ENCODE data around the gene SPTBN4. TPM values are rescaled to one million over a fixed set of nuclear protein-coding genes. Genes with fewer than 3 reads are reported as not detected.

Gene SPTBN4
- total RNA-seq, 1 donor from 2014 or later = 3.4 TPM

DNA sequence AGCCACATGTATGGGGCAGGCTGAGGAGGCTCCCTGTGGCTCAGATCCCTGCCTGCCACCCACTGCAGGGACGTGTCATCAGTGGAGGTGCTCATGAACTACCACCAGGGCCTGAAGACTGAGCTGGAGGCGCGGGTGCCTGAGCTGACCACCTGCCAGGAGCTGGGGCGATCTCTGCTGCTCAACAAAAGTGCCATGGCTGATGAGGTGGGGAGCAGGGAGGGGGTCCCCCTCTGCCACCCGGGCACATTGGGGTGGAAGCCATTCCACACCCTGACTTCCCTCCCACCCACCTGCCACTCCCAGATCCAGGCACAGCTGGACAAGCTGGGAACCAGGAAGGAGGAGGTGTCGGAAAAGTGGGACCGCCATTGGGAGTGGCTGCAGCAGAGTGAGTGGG is 98.6 kb downstream of the SPTBN4 start:
- Mint-ChIP-seq H3K27me3 (ENCODE audit: low read depth) (peaks cover 89% of the 10 kb centered on the region), H3K4me3 (no peak overlapping the region), H3K4me1 (peaks cover 4% of the 10 kb centered on the region), H3K27ac (no peak overlapping the region), H3K9me3 (no peaks in the 10 kb centered on the region), H3K36me3 (no peaks in the 10 kb centered on the region)
- TF ChIP-seq, protein P1, sequence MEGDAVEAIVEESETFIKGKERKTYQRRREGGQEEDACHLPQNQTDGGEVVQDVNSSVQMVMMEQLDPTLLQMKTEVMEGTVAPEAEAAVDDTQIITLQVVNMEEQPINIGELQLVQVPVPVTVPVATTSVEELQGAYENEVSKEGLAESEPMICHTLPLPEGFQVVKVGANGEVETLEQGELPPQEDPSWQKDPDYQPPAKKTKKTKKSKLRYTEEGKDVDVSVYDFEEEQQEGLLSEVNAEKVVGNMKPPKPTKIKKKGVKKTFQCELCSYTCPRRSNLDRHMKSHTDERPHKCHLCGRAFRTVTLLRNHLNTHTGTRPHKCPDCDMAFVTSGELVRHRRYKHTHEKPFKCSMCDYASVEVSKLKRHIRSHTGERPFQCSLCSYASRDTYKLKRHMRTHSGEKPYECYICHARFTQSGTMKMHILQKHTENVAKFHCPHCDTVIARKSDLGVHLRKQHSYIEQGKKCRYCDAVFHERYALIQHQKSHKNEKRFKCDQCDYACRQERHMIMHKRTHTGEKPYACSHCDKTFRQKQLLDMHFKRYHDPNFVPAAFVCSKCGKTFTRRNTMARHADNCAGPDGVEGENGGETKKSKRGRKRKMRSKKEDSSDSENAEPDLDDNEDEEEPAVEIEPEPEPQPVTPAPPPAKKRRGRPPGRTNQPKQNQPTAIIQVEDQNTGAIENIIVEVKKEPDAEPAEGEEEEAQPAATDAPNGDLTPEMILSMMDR (IDR thresholded peaks at IDR 0.05; ENCODE audit: unreplicated experiment) = no peak
- DNase-seq (ENCODE audit: low spot score in 2 of 2, unreplicated experiment in 2 of 2) = no peak

DNA sequence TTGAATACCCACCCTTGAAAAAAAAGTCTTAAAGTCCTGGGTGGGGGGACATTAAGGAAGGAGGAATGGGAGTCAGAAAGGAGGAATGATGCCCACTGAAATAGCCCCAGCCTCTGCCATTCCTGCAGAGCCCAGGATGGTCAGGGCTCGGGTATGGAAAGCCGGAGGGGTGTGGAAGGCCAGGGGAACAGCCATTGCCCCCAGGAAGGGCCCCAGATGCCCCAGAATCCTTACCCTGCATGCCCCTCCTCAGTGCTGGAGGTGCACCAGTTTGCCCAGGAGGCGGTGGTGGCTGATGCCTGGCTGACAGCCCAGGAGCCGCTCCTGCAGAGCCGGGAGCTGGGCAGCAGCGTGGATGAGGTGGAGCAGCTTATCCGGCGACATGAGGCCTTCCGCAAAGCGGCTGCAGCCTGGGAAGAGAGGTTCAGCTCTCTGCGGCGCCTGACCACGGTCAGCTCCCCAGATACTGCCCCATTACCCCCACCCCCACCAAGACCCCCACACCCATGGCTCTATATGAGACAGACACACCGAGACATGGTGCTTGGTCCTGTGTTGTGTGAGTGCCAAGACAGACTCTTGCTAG is 99.2 kb downstream of the SPTBN4 start:
- H3K27me3 Mint-ChIP-seq (ENCODE audit: low read depth) = peaks cover 88% of the 10 kb centered on the region
- TF ChIP-seq, protein P1 (IDR thresholded peaks at IDR 0.05; ENCODE audit: unreplicated experiment) = no peak
- no peak for DNase-seq (ENCODE audit: low spot score in 2 of 2, unreplicated experiment in 2 of 2)
- H3K27ac Mint-ChIP-seq = no peak overlapping the region
- H3K36me3 Mint-ChIP-seq = no peaks in the 10 kb centered on the region
- H3K9me3 Mint-ChIP-seq = peaks cover 5% of the 10 kb centered on the region
- H3K4me1 Mint-ChIP-seq = peaks cover 6% of the 10 kb centered on the region
- no peak overlapping the region for H3K4me3 Mint-ChIP-seq

GRCh38 chr19:40567040-40567749 is 100.4 kb downstream of the SPTBN4 start:
- Mint-ChIP-seq H3K27ac (no peak overlapping the region), H3K27me3 (ENCODE audit: low read depth) (peaks cover 80% of the 10 kb centered on the region), H3K4me3 (peak overlapping the region; percentile 33), H3K9me3 (peaks cover 5% of the 10 kb centered on the region), H3K36me3 (no peaks in the 10 kb centered on the region), H3K4me1 (peaks cover 6% of the 10 kb centered on the region)
- no peak for DNase-seq (ENCODE audit: low spot score in 2 of 2, unreplicated experiment in 2 of 2)
- TF ChIP-seq, protein P1 (IDR thresholded peaks at IDR 0.05; ENCODE audit: unreplicated experiment) = no peak

GRCh38 chr19:40567750-40568494 is 101.1 kb downstream of the SPTBN4 start:
- Mint-ChIP-seq H3K9me3 (peaks cover 5% of the 10 kb centered on the region), H3K27ac (no peak overlapping the region), H3K4me3 (no peak overlapping the region), H3K36me3 (no peaks in the 10 kb centered on the region), H3K27me3 (ENCODE audit: low read depth) (peaks cover 79% of the 10 kb centered on the region), H3K4me1 (peaks cover 6% of the 10 kb centered on the region)
- DNase-seq (ENCODE audit: low spot score in 2 of 2, unreplicated experiment in 2 of 2) = no peak
- TF ChIP-seq, protein P1 (IDR thresholded peaks at IDR 0.05; ENCODE audit: unreplicated experiment) = no peak

DNA sequence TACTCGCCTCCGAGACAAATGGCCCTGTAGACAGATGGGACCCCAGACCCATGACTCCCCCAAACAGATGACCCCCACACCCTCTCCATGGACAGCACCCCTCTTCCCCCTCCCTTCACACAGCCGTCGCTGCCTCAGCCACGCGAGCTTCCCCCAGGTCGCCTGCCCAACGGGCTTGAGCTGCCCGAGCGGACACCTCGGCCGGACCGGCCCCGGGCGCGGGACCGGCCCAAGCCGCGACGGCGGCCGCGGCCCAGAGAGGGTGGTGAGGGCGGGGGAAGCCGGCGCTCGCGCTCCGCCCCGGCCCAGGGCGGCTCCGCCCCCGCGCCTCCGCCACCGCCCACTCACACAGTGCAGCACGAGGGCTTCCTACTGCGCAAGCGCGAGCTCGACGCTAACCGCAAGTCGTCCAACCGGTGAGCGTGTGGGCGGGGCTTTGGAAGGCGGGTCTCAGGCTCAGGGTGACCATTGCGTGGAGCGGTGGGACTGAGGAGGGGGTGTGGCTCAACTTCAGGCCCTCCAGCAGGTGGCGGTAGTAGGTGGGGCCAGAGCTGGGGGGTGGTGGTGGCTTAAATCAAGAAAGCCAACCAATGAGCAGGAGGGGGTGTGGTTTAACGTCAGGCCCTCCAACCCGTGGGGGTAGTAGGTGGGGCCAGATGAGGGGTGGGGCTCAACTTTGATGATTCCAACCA is 103.7 kb downstream of the SPTBN4 start:
- TF ChIP-seq, protein P1 (IDR thresholded peaks at IDR 0.05; ENCODE audit: unreplicated experiment) = no peak
- H3K4me1 Mint-ChIP-seq = peaks cover 6% of the 10 kb centered on the region
- H3K27ac Mint-ChIP-seq = peak overlapping the region; percentile 31
- H3K27me3 Mint-ChIP-seq (ENCODE audit: low read depth) = peaks cover 58% of the 10 kb centered on the region
- peak; percentile 96 for DNase-seq (ENCODE audit: low spot score in 2 of 2, unreplicated experiment in 2 of 2)
- peak overlapping the region; percentile 76 for H3K4me3 Mint-ChIP-seq
- H3K36me3 Mint-ChIP-seq = no peaks in the 10 kb centered on the region
- H3K9me3 Mint-ChIP-seq = peaks cover 5% of the 10 kb centered on the region

Data from mesothelial cell of epicardium (in vitro differentiated cells).